GM06990 (cell line): ENCODE results near the gene KLF18.

Source experiments
- DNase-seq: peaks from one replicate; pipeline ENCODE4 v3.0.0-alpha.2; 2011; ENCODE audit not compliant: insufficient read length; ENCODE audit errors: extremely low read depth
- H3K27me3 ChIP-seq: replicated peaks from 2 replicates; pipeline ENCODE4 v1.6.0; 2011; ENCODE audit warnings: low read length; ENCODE audit not compliant: control insufficient read depth, insufficient read depth
- H3K36me3 ChIP-seq: 2 replicates; pipeline ENCODE4 v1.5.1; 2011; ENCODE audit warnings: low read length; ENCODE audit not compliant: control insufficient read depth, insufficient read depth
- H3K4me3 ChIP-seq: replicated peaks from 2 replicates; pipeline ENCODE4 v1.5.1; 2011; ENCODE audit warnings: low read depth, mild to moderate bottlenecking, control low read depth, low read length
- CTCF ChIP-seq: IDR thresholded peaks from 2 replicates; pipeline ENCODE4 v1.5.1; 2011; ENCODE audit warnings: low read length, control low read depth, mild to moderate bottlenecking, inconsistent platforms; ENCODE audit not compliant: insufficient read depth, poor library complexity, severe bottlenecking

KLF18 gene

DNA sequence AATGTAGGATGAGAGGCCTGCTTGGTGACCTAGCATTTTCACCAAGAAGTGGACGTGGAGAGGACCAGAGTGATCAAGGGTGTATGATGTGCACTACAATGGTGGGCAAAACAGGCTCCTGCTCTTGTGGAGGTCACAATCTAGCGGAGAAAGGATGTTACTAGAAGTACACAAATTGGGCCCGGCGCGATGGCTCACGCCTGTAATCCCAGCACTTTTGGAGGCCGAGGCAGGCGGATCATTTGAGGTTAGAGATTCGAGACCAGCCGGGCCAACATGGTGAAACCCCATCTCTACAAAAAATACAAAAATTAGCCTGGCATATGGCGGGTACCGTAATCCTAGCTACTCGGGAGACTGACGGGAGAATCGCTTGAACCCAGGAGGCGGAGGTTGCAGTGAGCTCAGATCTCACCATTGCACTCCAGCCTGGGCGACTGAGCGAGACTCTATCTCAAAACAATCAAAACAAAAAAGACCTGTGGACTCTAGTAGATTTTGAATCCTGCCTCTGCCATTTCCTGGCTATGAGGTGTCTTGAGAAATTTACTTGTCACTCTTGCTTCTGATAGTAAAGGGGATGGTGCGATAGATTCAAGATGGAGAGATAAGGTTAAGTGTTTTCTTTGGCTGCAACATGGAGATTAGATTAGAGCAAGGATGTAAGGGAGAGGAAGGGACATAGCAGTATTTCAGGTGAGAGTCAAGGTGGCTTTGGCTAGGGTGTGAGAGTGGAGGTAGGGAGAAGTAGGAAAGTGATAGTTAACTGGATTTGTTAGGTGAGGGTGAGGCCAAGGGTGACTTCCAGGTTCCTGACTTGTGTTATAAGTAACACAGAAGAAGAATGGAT lies 7.1 kb downstream of the KLF18 start:
- DNase-seq: no peak
- no peak overlapping the region for H3K4me3 ChIP-seq
- no peaks in the 10 kb centered on the region for H3K36me3 ChIP-seq
- TF ChIP-seq CTCF: no peak
- H3K27me3 ChIP-seq: peaks cover 2% of the 10 kb centered on the region

DNA sequence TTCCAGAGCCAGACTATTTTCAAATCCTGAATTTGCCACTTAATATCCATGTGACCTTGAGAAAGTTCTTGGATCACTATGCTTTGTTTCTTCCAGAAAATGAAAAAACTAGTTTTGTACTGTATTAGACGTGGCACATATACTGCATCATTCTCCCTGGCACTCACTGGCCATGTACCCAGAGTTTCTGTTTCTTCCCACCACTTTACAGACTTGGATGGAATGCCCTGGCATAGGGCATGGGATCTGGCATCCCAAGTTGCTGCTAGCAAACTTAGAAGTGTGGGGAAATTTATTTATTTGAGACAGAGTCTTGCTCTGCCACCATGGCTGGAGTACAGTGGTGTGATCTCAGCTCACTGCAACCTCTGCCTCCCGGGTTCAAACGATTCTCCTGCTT lies 10.0 kb downstream of the KLF18 start:
- no peak for TF ChIP-seq CTCF
- no peak for DNase-seq
- Histone ChIP-seq H3K27me3 (no peaks in the 10 kb centered on the region; the same call in 1 of the 2 replicates), H3K4me3 (no peak overlapping the region), H3K36me3 (no peaks in the 10 kb centered on the region)

DNA sequence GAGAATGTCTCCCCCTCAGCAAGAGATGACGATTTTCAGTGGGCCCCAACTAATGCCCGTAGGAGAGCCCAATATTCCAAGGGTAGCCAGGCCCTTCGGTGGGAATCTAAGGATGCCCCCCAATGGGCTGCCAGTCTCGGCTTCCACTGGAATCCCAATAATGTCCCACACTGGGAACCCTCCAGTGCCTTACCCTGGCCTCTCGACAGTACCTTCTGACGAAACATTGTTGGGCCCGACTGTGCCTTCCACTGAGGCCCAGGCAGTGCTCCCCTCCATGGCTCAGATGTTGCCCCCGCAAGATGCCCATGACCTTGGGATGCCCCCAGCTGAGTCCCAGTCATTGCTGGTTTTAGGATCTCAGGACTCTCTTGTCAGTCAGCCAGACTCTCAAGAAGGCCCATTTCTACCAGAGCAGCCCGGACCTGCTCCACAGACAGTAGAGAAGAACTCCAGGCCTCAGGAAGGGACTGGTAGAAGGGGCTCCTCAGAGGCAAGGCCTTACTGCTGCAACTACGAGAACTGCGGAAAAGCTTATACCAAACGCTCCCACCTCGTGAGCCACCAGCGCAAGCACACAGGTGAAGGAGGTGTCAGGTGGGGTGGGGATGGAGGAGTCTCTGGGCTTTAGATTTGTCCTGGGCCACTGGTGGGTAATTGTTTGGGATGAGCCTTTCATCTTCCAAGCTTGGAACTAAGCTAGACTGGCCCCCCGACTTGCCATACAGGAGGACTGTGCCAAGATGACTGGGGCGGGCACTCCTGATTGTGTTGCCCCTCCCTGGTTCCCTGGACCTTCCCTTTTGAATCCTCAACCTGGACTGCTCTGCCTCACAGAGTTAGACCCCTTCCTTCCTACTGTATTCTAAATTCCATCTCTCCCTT lies 11.6 kb downstream of the KLF18 start:
- DNase-seq: no peak
- Histone ChIP-seq H3K36me3 (no peaks in the 10 kb centered on the region), H3K27me3 (no peaks in the 10 kb centered on the region; the same call in 1 of the 2 replicates), H3K4me3 (no peak overlapping the region)
- no peak for TF ChIP-seq CTCF

- Histone ChIP-seq H3K27me3 (no peaks in the 10 kb centered on the region), H3K4me3 (no peak overlapping the region), H3K36me3 (no peaks in the 10 kb centered on the region)
- DNase-seq: no peak
- TF ChIP-seq CTCF: no peak
These were observed 21.0 kb downstream of the KLF18 start for GRCh38 chr1:44120398-44120949.

DNA sequence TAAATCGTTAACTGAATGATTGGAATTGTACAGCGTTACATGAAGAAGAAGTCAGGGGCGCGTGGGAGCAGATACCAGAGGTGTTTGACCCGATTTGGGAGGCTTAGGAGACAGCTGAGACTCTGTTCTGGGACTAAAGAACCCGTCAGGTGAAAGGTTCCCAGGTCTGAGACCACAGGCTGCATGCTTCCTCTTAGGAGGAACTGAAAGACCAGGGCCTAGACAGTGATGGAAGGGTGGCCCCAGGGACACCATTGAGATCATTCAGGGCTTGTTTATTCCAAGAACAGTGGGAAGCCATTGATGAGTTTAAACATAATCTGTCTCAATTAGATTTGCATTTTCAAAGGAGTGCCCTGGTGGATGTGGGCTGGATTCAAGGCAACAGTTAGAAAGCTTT lies 21.9 kb downstream of the KLF18 start:
- H3K36me3 ChIP-seq: no peaks in the 10 kb centered on the region
- no peaks in the 10 kb centered on the region for H3K27me3 ChIP-seq
- no peak for TF ChIP-seq CTCF
- no peak overlapping the region for H3K4me3 ChIP-seq
- no peak for DNase-seq
